Left lung (tissue), 10 donors: Measurements from ENCODE around the gene AMELX. TPM values are rescaled to one million over a fixed set of nuclear protein-coding genes. Genes with fewer than 3 reads are reported as not detected.

Experiments
- ATAC-seq: fragments of 200-7000 bp; cut with Tn5 transposase; one replicate; pipeline ENCODE4 v1.9.1; 2020; ENCODE audit warnings: moderate library complexity
- DNase-seq, 4 donors: peaks; one replicate each; pipeline ENCODE4 v3.0.0-alpha.2; 2013 to 2020
- H3K27ac ChIP-seq, 2 donors: fragments of 200-600 bp; sonication (generic) in 1 of 2; one replicate each; pipeline versions ENCODE4 v1.5.0 to v1.8.0; 2020 to 2021
- H3K27me3 ChIP-seq, 2 donors: fragments of 200-600 bp; sonication (generic) in 1 of 2; one replicate each; pipeline versions ENCODE4 v1.5.0 to v1.8.0; 2020 to 2021
- H3K36me3 ChIP-seq, 2 donors: fragments of 200-600 bp; sonication (generic) in 1 of 2; one replicate each; pipeline versions ENCODE4 v1.5.0 to v1.8.0; 2020 to 2021
- H3K4me1 ChIP-seq, 2 donors: fragments of 200-600 bp; one replicate each; pipeline ENCODE4 v1.8.0; 2021
- H3K4me3 ChIP-seq, 2 donors: fragments of 200-600 bp; sonication (generic) in 1 of 2; one replicate each; pipeline versions ENCODE4 v1.5.0 to v1.8.0; 2020 to 2021; ENCODE audit warnings: mild to moderate bottlenecking in 1 of 2
- H3K9me3 ChIP-seq, 2 donors: fragments of 200-600 bp; sonication (generic) in 1 of 2; one replicate each; pipeline versions ENCODE4 v1.5.0 to v1.8.0; 2020 to 2021
- intact Hi-C, 2 donors: fragments of 100-400 bp; cut with DNase I; formaldehyde crosslinking; loops; one replicate each; pipeline versions ENCODE4 v1.11.2 to v1.14.2; 2022
- polyA plus RNA-seq, 6 donors: library from polyadenylated mRNA; unstranded; fragments of 120-200 nt; gene quantifications; one replicate each; pipeline ENCODE4 v1.2.1, GENCODE V29; 2013; ENCODE audit not compliant: insufficient read length in 6 of 6
- total RNA-seq, 2 donors: library from RNA; stranded (reverse); fragmentation: NEBNext Ultra II Directional; extraction: Animal tissue kit (Norgen Biotek cat#: 25700); gene quantifications; one replicate each; pipeline ENCODE4 v1.2.1, GENCODE V29; 2021
- TF ChIP-seq, protein P1 (sequence below), 2 donors: fragments of 200-600 bp; sonication (generic) in 1 of 2; IDR thresholded peaks; one replicate each; pipeline versions ENCODE4 v1.5.0 to v1.8.0; 2021; ENCODE audit warnings: antibody characterized with exemption in 2 of 2
- donor health status: DM: no; HTN: yes; CAD: no.
- donor health status: DM: no; HTN: no; CAD: no.

The AMELX gene
- total and polyA plus RNA-seq, 8 donors, result 0.20 to 0.25 (median 0.22) TPM; not detected in 4

DNA sequence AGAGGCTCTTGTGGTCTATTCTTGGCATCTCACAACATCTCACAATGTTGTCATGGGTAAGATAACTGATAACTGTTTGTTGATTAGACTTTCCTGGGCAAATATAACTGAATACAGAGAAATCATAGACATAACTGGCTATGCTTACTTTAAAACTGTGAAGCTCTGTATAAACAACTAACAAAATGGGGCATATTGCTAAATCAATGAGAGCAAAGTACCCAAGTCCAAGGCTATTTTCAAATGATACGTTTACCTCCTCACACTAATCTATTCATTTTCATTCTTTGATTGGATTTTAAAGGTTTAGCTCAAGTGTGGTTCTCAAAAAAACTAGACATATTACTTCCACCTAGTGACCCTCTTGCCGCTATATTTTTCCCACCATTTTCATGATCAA lies 38.6 kb downstream of the AMELX start:
- H3K4me3 ChIP-seq, result no peak overlapping the region
- DNase-seq (no peak), ATAC-seq (no peak)
- H3K9me3 ChIP-seq, result no peaks in the 10 kb centered on the region
- H3K27ac ChIP-seq, result no peak overlapping the region
- TF ChIP-seq, protein P1, sequence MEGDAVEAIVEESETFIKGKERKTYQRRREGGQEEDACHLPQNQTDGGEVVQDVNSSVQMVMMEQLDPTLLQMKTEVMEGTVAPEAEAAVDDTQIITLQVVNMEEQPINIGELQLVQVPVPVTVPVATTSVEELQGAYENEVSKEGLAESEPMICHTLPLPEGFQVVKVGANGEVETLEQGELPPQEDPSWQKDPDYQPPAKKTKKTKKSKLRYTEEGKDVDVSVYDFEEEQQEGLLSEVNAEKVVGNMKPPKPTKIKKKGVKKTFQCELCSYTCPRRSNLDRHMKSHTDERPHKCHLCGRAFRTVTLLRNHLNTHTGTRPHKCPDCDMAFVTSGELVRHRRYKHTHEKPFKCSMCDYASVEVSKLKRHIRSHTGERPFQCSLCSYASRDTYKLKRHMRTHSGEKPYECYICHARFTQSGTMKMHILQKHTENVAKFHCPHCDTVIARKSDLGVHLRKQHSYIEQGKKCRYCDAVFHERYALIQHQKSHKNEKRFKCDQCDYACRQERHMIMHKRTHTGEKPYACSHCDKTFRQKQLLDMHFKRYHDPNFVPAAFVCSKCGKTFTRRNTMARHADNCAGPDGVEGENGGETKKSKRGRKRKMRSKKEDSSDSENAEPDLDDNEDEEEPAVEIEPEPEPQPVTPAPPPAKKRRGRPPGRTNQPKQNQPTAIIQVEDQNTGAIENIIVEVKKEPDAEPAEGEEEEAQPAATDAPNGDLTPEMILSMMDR (IDR thresholded peaks at IDR 0.05), result no peak
- no peaks in the 10 kb centered on the region for H3K36me3 ChIP-seq
- no peaks in the 10 kb centered on the region for H3K27me3 ChIP-seq
- H3K4me1 ChIP-seq, result no peaks in the 10 kb centered on the region
- intact Hi-C loops, result no loop called here

DNA sequence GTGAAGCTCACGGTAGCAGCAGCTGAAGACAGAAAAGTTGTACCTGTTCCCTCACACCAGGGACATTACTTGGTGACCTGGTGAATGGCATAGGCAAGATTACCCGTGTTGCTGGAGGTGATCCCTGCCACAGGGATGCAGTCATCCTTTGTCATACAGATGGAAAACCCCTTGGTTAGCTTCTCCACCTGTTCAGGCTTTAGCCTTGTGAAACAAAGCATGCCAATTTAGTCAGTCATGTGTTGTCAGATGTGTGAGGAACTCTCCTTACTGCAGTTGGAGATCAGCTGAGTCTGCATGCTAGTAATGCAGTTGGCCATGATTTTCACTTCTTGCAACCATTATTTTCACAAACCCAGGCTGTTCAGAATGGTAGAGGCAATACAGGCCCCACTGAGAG lies 41.0 kb downstream of the AMELX start:
- intact Hi-C loops, result no loop called here
- TF ChIP-seq, protein P1 (IDR thresholded peaks at IDR 0.05), result no peak
- no peak overlapping the region for H3K27ac ChIP-seq
- no peaks in the 10 kb centered on the region for H3K27me3 ChIP-seq
- DNase-seq, result no peak
- no peak overlapping the region for H3K4me3 ChIP-seq
- H3K9me3 ChIP-seq, result no peaks in the 10 kb centered on the region
- H3K4me1 ChIP-seq, result no peaks in the 10 kb centered on the region
- no peak for ATAC-seq
- H3K36me3 ChIP-seq, result no peaks in the 10 kb centered on the region

- no peaks in the 10 kb centered on the region for H3K27me3 ChIP-seq
- no peaks in the 10 kb centered on the region for H3K9me3 ChIP-seq
- intact Hi-C loops, result no loop called here
- H3K36me3 ChIP-seq, result no peaks in the 10 kb centered on the region
- ATAC-seq (no peak), DNase-seq (no peak)
- TF ChIP-seq, protein P1 (IDR thresholded peaks at IDR 0.05), result no peak
- H3K4me1 ChIP-seq, result no peaks in the 10 kb centered on the region
- no peak overlapping the region for H3K27ac ChIP-seq
- no peak overlapping the region for H3K4me3 ChIP-seq
Measured at GRCh38 chrX:11336201-11336600, 43.0 kb downstream of the AMELX start.

DNA sequence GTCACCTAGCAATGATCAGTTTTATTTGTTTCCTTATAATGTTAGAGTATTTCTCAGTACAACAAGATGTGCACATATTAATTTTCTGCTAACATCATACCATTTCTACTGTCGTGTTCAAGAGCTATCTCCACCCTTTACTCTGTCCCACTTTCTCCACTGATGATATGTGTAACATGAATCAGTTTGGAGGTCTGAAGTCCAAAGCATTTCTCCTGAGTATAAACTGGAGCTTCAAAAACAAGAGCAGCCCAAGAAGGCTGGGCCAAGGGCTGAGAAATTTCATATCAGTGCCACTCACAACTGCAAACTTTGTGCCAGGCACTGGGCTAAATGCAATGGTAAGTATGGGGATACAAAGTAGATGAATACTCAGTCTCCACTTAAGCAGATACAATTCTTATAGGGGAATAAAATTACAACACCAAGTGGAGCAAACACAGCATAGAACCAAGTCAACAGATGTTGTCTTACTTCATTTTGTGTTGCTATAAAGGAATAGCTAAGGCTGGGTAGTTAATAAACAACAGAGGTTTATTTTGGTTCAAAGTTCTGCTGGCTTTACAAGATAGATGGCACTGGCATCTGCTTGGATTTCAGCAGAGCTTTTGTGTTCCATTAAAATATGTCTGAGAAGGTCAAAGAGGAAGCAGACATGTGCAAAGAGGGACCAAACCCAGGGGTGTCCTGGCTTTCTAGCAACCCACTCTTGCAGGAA lies 44.2 kb downstream of the AMELX start:
- TF ChIP-seq, protein P1 (IDR thresholded peaks at IDR 0.05), result no peak
- no peak for DNase-seq
- Histone ChIP-seq H3K27ac (no peak overlapping the region), H3K4me3 (no peak overlapping the region), H3K36me3 (no peaks in the 10 kb centered on the region), H3K9me3 (no peaks in the 10 kb centered on the region), H3K4me1 (no peaks in the 10 kb centered on the region), H3K27me3 (no peaks in the 10 kb centered on the region)
- intact Hi-C loops, result no loop called here
- no peak for ATAC-seq

- TF ChIP-seq, protein P1 (IDR thresholded peaks at IDR 0.05), result no peak
- Histone ChIP-seq H3K27ac (peak overlapping the region; percentile 58 to 80), H3K4me3 (no peak overlapping the region), H3K4me1 (no peaks in the 10 kb centered on the region), H3K36me3 (no peaks in the 10 kb centered on the region), H3K27me3 (no peaks in the 10 kb centered on the region), H3K9me3 (no peaks in the 10 kb centered on the region)
- peak in 3 of 4 donors; percentile 27 to 68 (median 52) for DNase-seq
- ATAC-seq, result peak; percentile 87
- intact Hi-C loops, result no loop called here
Measured at GRCh38 chrX:11341274-11342201, 48.3 kb downstream of the AMELX start.
